Activated naive CD4-positive, alpha-beta T cell treated with anti-CD3 and anti-CD28 coated beads, Interleukin-2, amount 50 U/mL, for 16 hours (primary cell): ENCODE results near the gene GLRX3.
A peak's percentile ranks its signal among the peaks of the same experiment; 100 is the strongest.
"Not testable (repeated sequence)": the region's sequence is repeated elsewhere in the genome, so short reads cannot be mapped to it uniquely, and the experiment has no call there.

Experiments
- DNase-seq: peaks from one replicate; pipeline ENCODE4 v3.0.0-alpha.2; 2020

The GLRX3 gene

GRCh38 chr10:130136226-130137089, at the start of gene GLRX3:
GLRX3 (plus strand) TSS chr10:130136391; CDS start chr10:130136421, 30 bp downstream.
- DNase-seq, result peak; percentile 93

GRCh38 chr10:130090565-130090964, 45.6 kb upstream of the GLRX3 start:
- DNase-seq, result not testable (repeated sequence)

GRCh38 chr10:130099344-130099743, 36.8 kb upstream of the GLRX3 start:
- no peak for DNase-seq

GRCh38 chr10:130105724-130106123, 30.5 kb upstream of the GLRX3 start:
- DNase-seq, result no peak

- not testable (repeated sequence) for DNase-seq
Measured at GRCh38 chr10:130108146-130108545, 28.0 kb upstream of the GLRX3 start.

- DNase-seq, result no peak
Measured at GRCh38 chr10:130108934-130109604, 27.1 kb upstream of the GLRX3 start.

GRCh38 chr10:130109796-130110245, 26.4 kb upstream of the GLRX3 start:
- peak; percentile 71 for DNase-seq

- DNase-seq, result peak; percentile 97
Measured at GRCh38 chr10:130110246-130111112, 25.7 kb upstream of the GLRX3 start, which contains the start of gene C10orf143. C10orf143 (minus strand) TSS chr10:130110830; CDS start chr10:130110772, 58 bp downstream.

GRCh38 chr10:130111113-130111851, 24.9 kb upstream of the GLRX3 start:
- peak; percentile 95 for DNase-seq

- no peak for DNase-seq
Measured at GRCh38 chr10:130111852-130112180, 24.4 kb upstream of the GLRX3 start.

GRCh38 chr10:130112821-130113220, 23.4 kb upstream of the GLRX3 start:
- no peak for DNase-seq

GRCh38 chr10:130116942-130117341, 19.2 kb upstream of the GLRX3 start:
- DNase-seq, result not testable (repeated sequence)

GRCh38 chr10:130117535-130117934, 18.7 kb upstream of the GLRX3 start:
- DNase-seq, result not testable (repeated sequence)

- DNase-seq, result no peak
Measured at GRCh38 chr10:130121486-130122079, 14.6 kb upstream of the GLRX3 start.

- DNase-seq, result peak; percentile 56
Measured at GRCh38 chr10:130127364-130128061, 8.7 kb upstream of the GLRX3 start.

GRCh38 chr10:130128062-130128781, 8.0 kb upstream of the GLRX3 start:
- DNase-seq, result no peak

GRCh38 chr10:130128922-130129321, 7.3 kb upstream of the GLRX3 start:
- DNase-seq, result no peak

- DNase-seq, result no peak
Measured at GRCh38 chr10:130135676-130136225, 440 bp upstream of the GLRX3 start.

- DNase-seq, result no peak
Measured at GRCh38 chr10:130137090-130137448, 878 bp downstream of the GLRX3 start.
